Glutamatergic neuron (in vitro differentiated cells): ENCODE data around the gene KRTAP5-1. TPM values are rescaled to one million over a fixed set of nuclear protein-coding genes. Genes with fewer than 3 reads are reported as not detected.

ENCODE experiments used
- DNase-seq: peaks from one replicate; pipeline ENCODE4 v3.0.0; 2022
- H3K27ac Mint-ChIP-seq: one replicate; pipeline ENCODE4 v1.8.0; 2020; ENCODE audit warnings: mild to moderate bottlenecking, mixed read lengths, inconsistent platforms; ENCODE audit not compliant: unreplicated experiment
- H3K27me3 Mint-ChIP-seq: one replicate; pipeline ENCODE4 v1.8.0; 2020; ENCODE audit warnings: mild to moderate bottlenecking, moderate library complexity, mixed read lengths, inconsistent platforms; ENCODE audit not compliant: unreplicated experiment
- H3K36me3 Mint-ChIP-seq: one replicate; pipeline ENCODE4 v1.8.0; 2020; ENCODE audit warnings: mild to moderate bottlenecking, mixed read lengths, inconsistent platforms; ENCODE audit not compliant: unreplicated experiment
- H3K4me1 Mint-ChIP-seq: one replicate; pipeline ENCODE4 v1.8.0; 2020; ENCODE audit warnings: mild to moderate bottlenecking, low read depth, mixed read lengths, inconsistent platforms; ENCODE audit not compliant: unreplicated experiment
- H3K4me3 Mint-ChIP-seq: one replicate; pipeline ENCODE4 v1.8.0; 2020; ENCODE audit warnings: mild to moderate bottlenecking, mixed read lengths, inconsistent platforms; ENCODE audit not compliant: unreplicated experiment
- H3K9me3 Mint-ChIP-seq: one replicate; pipeline ENCODE4 v1.8.0; 2020; ENCODE audit warnings: mild to moderate bottlenecking, moderate library complexity, mixed read lengths, inconsistent platforms; ENCODE audit not compliant: unreplicated experiment
- total RNA-seq: library from RNA; stranded (reverse); fragmentation: NEBNext Ultra II Directional; extraction: Animal tissue kit (Norgen Biotek cat#: 25700); gene quantifications from one replicate; pipeline ENCODE4 v1.2.1, GENCODE V29; 2021; ENCODE audit not compliant: unreplicated experiment
- TF ChIP-seq, protein P1 (sequence below): fragments of 200-600 bp; sonication (generic); IDR thresholded peaks from one replicate; pipeline ENCODE4 v1.5.0; 2021; ENCODE audit not compliant: partially characterized antibody, unreplicated experiment

Gene KRTAP5-1
- total RNA-seq, 1 donor from 2014 or later: not detected

DNA sequence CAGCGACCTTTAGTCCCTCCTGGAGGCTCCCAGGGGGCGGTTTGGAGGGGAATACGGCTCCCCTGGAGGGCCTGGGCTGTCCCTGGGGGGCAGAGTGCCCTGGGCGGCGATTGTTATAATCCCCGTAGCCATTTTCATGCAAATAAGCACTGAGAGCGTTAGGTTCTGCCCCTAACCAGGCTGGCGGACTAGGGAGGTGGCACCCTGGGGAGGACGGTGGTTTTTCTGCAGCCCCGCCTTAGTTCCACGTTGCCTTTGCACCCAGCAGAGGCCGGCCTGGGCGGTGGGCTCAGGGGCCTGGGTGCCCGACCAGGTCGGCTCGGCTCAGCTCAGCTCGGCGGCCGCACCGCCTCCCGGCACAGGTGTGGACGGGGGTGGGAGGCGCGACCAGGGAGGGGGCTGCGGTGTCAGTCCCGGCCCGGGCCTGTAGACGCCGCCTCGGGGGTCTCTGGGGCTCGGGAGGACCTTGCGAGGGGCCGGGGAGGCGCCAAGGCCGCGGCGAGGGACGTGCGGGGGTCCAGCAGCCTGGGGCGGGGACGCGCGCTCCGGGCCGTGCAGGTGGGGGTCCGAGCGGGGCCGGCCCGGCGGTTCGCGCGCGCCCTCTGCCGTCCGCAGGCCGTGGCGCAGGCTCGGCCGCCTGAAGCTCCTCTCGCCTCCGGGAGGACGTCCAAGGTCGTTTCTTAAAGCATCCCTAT is 10.7 kb downstream of the KRTAP5-1 start:
- H3K36me3 Mint-ChIP-seq: peaks cover 16% of the 10 kb centered on the region
- DNase-seq: peak; percentile 81
- peak overlapping the region; percentile 90 for H3K4me3 Mint-ChIP-seq
- H3K9me3 Mint-ChIP-seq: peaks cover 20% of the 10 kb centered on the region
- H3K27ac Mint-ChIP-seq: no peak overlapping the region
- peaks cover 23% of the 10 kb centered on the region for H3K27me3 Mint-ChIP-seq
- TF ChIP-seq, protein P1, sequence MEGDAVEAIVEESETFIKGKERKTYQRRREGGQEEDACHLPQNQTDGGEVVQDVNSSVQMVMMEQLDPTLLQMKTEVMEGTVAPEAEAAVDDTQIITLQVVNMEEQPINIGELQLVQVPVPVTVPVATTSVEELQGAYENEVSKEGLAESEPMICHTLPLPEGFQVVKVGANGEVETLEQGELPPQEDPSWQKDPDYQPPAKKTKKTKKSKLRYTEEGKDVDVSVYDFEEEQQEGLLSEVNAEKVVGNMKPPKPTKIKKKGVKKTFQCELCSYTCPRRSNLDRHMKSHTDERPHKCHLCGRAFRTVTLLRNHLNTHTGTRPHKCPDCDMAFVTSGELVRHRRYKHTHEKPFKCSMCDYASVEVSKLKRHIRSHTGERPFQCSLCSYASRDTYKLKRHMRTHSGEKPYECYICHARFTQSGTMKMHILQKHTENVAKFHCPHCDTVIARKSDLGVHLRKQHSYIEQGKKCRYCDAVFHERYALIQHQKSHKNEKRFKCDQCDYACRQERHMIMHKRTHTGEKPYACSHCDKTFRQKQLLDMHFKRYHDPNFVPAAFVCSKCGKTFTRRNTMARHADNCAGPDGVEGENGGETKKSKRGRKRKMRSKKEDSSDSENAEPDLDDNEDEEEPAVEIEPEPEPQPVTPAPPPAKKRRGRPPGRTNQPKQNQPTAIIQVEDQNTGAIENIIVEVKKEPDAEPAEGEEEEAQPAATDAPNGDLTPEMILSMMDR: peak; percentile 77
- H3K4me1 Mint-ChIP-seq: peaks cover 9% of the 10 kb centered on the region

DNA sequence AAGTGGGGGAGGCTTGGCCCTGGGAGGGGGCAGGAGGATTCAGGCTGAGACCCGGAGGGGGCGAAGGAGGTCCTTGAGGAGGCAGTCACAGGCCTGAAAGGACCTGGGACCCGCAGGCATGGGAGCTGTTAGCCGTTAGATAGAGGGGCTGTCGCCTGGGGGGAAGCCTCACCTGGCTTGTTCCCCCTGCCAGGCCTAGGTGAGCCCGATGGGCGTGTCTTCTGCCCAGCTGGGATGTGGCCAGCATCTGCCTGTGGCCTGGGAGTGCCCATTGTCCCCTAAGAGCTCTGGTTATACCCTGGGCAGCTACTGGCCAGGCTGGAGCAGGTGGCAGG is 11.2 kb downstream of the KRTAP5-1 start:
- TF ChIP-seq, protein P1: no peak
- Mint-ChIP-seq H3K4me3 (peak overlapping the region; percentile 86), H3K4me1 (peaks cover 11% of the 10 kb centered on the region), H3K36me3 (peaks cover 14% of the 10 kb centered on the region), H3K27me3 (peaks cover 28% of the 10 kb centered on the region), H3K27ac (peak overlapping the region; percentile 75), H3K9me3 (peaks cover 19% of the 10 kb centered on the region)
- no peak for DNase-seq

DNA sequence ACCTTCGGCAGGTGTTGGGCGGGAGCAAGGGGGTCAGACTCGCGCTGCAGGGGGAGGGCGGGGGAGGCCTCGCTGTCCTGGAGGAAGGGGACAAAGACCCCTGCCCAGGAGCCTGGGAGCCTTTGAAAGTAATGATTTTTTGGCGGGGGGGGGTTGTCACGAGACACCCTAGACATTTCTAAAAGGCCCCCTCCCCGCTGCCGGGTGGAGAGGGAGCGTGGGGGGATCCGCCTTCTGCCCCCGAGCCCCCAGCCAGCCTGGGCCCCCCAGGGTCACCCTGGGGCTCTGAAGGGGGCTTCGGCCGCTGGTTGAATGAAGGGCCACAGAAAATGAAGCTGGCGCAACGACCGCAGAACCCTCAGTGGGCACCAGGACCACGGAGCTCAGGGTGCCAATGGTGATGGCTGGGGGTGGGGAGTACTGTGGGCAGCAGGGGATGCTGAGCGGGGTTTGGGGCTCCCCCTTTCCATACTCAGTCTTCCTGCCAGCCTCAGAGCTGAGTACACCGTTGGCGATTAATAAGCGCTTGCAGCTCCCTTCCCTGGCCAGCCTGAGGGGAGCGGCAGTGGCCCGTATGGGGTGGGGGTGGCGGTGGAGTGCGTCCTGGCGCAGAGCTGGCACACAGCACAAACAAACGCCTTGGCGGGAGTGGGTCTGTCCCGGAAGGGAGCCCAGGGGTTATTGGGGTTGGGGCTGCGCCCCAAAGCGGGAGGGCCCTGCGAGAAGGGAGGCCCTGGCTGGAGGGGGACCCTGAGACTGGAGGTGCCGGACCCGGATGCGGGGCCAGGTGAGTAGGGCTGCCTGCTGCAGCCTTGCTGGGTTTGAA is 11.8 kb downstream of the KRTAP5-1 start:
- Mint-ChIP-seq H3K4me3 (peak overlapping the region; percentile 86), H3K36me3 (peaks cover 8% of the 10 kb centered on the region), H3K4me1 (peaks cover 13% of the 10 kb centered on the region), H3K9me3 (peaks cover 16% of the 10 kb centered on the region), H3K27me3 (peaks cover 28% of the 10 kb centered on the region), H3K27ac (peak overlapping the region; percentile 75)
- TF ChIP-seq, protein P1: no peak
- no peak for DNase-seq

DNA sequence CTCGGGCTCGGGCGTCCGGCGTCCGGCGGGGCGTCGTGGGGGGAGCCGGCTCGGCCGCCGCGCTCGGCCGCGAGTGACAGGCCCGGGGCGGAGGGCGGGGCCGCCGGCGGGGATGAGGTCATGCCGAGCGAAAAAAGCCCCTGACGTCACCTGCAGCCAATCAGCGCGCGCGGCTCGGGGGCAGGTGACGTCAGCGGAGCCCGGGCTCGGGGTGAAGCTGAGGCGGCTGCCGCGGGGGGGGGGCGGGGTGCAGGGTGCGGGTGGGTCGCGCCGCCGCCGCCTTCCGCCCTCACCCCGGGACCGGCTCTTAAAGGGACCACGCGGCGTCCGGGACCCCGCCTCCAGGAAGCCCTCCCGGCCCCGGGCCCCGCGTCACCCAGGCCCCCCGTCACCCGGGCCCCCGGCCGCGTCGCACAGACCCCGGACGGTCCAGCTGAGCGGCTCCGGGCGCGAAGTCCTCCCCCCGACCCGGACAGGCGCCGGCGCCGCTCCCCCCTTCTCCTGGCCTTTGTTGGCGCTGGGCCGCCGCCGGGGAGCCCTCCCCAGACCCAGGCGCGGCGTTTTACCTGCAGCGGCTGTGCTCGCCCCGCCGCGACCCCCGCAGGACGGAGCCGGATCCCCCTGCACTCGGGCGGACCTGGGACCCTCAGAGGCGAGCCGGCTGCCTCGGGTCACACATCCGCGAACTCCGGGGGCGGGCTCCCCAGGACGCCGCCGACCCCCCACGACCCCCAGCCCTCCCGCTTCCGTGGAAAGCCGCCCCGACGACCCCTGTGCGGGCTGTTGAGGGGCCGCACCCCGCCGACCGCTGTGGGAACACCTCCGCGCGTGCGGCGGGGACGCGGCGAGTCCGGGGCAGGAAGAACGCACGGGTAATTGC is 12.6 kb downstream of the KRTAP5-1 start, which contains the start of gene DUSP8:
Gene DUSP8, minus strand, starts transcription at position 75 of the 880 bp plus-strand sequence. CDS start 6,445 bp downstream, outside the sequence.
- Mint-ChIP-seq H3K36me3 (peaks cover 4% of the 10 kb centered on the region), H3K9me3 (peaks cover 17% of the 10 kb centered on the region), H3K4me3 (peak within 1 kb of the TSS; percentile 86), H3K27me3 (peaks cover 30% of the 10 kb centered on the region), H3K27ac (peak within 1 kb of the TSS; percentile 43), H3K4me1 (peaks cover 13% of the 10 kb centered on the region)
- TF ChIP-seq, protein P1: no peak
- peak; percentile 97 for DNase-seq
